MCF 10A (cell line): ENCODE data around the gene YBEY. TPM values are rescaled to one million over a fixed set of nuclear protein-coding genes. Genes with fewer than 3 reads are reported as not detected.
"Not testable (repeated sequence)": the region's sequence is repeated elsewhere in the genome, so short reads cannot be mapped to it uniquely, and the experiment has no call there.

Experiments used
- BruUV-seq: library from RNA; stranded (reverse); fragments of 400-500 nt; replicated peaks from 2 replicates; lab custom pipeline; 2021; lab: Mats Ljungman, UMichigan
- CTCF ChIA-PET: fragments of 300-600 bp; sonication (Branson Sonifier 250); formaldehyde crosslinking; extraction: SDS; loops from one replicate; lab custom pipeline; 2021; ENCODE audit warnings: antibody characterized with exemption, inconsistent platforms; lab: Yijun Ruan, JAX
- POLR2A ChIA-PET: fragments of 300-600, 350-650 bp; sonication (Branson Sonifier 250); formaldehyde crosslinking; extraction: SDS; loops from one replicate; lab custom pipeline; 2020; ENCODE audit warnings: antibody characterized with exemption, inconsistent platforms; lab: Yijun Ruan, JAX
- DNase-seq: peaks from one replicate; pipeline ENCODE4 v3.0.0-alpha.2; 2018; ENCODE audit not compliant: unreplicated experiment
- H3K27ac Mint-ChIP-seq: one replicate; pipeline ENCODE4 v1.8.0; 2022; ENCODE audit warnings: mild to moderate bottlenecking, low read depth, mixed read lengths; ENCODE audit not compliant: unreplicated experiment
- H3K27me3 Mint-ChIP-seq: one replicate; pipeline ENCODE4 v1.8.0; 2022; ENCODE audit warnings: mixed read lengths; ENCODE audit not compliant: insufficient read depth, unreplicated experiment
- H3K36me3 Mint-ChIP-seq: one replicate; pipeline ENCODE4 v1.8.0; 2022; ENCODE audit warnings: mild to moderate bottlenecking, moderate library complexity, mixed read lengths; ENCODE audit not compliant: insufficient read depth, unreplicated experiment
- H3K4me1 Mint-ChIP-seq: one replicate; pipeline ENCODE4 v1.8.0; 2022; ENCODE audit warnings: mixed read lengths; ENCODE audit not compliant: insufficient read depth, unreplicated experiment
- H3K4me3 Mint-ChIP-seq: one replicate; pipeline ENCODE4 v1.8.0; 2022; ENCODE audit warnings: mild to moderate bottlenecking, moderate library complexity, mixed read lengths; ENCODE audit not compliant: unreplicated experiment
- H3K9me3 Mint-ChIP-seq: one replicate; pipeline ENCODE4 v1.8.0; 2022; ENCODE audit warnings: mixed read lengths; ENCODE audit not compliant: unreplicated experiment
- CTCF ChIP-seq: fragments of 200-600 bp; IDR thresholded peaks from one replicate; pipeline ENCODE4 v1.8.0; 2022; ENCODE audit warnings: antibody characterized with exemption, mild to moderate bottlenecking; ENCODE audit not compliant: unreplicated experiment
- intact Hi-C: fragments of 100-400 bp; cut with micrococcal nuclease; formaldehyde crosslinking; loops from 2 replicates; pipeline ENCODE4 v1.14.1; 2022
- total RNA-seq: library from RNA; stranded (reverse); gene quantifications from 2 replicates; pipeline ENCODE4 v1.2.3, GENCODE V29; 2022

YBEY gene
- total RNA-seq, 1 experiment from 2014 or later: 26.7 TPM

- H3K36me3 Mint-ChIP-seq: peaks cover 36% of the 10 kb centered on the region
- no TSS peak for BruUV-seq
- intact Hi-C loops: no loop called here
- H3K27me3 Mint-ChIP-seq: no peaks in the 10 kb centered on the region
- ChIA-PET CTCF (no interaction called here), POLR2A (no interaction called here)
- no peak for TF ChIP-seq CTCF
- no peak overlapping the region for H3K27ac Mint-ChIP-seq
- H3K4me1 Mint-ChIP-seq: no peaks in the 10 kb centered on the region
- no peak overlapping the region for H3K4me3 Mint-ChIP-seq
- no peaks in the 10 kb centered on the region for H3K9me3 Mint-ChIP-seq
- DNase-seq: no peak
These were observed 18.3 kb downstream of the YBEY start for GRCh38 chr21:46304437-46304836.

- BruUV-seq: no TSS peak
- ChIA-PET CTCF (no interaction called here), POLR2A (no interaction called here)
- H3K4me1 Mint-ChIP-seq: no peaks in the 10 kb centered on the region
- no peak overlapping the region for H3K27ac Mint-ChIP-seq
- TF ChIP-seq CTCF: no peak
- no peak for DNase-seq
- no peak overlapping the region for H3K4me3 Mint-ChIP-seq
- H3K36me3 Mint-ChIP-seq: peaks cover 39% of the 10 kb centered on the region
- H3K9me3 Mint-ChIP-seq: no peaks in the 10 kb centered on the region
- intact Hi-C loops: no loop called here
- H3K27me3 Mint-ChIP-seq: no peaks in the 10 kb centered on the region
These were observed 18.8 kb downstream of the YBEY start for GRCh38 chr21:46304955-46305354.

GRCh38 chr21:46307625-46308024 is 21.5 kb downstream of the YBEY start:
- no peak for TF ChIP-seq CTCF
- intact Hi-C loops: no loop called here
- Mint-ChIP-seq H3K4me3 (no peak overlapping the region), H3K27me3 (no peaks in the 10 kb centered on the region), H3K9me3 (no peaks in the 10 kb centered on the region), H3K36me3 (peaks cover 30% of the 10 kb centered on the region), H3K27ac (no peak overlapping the region), H3K4me1 (no peaks in the 10 kb centered on the region)
- no peak for DNase-seq
- no TSS peak for BruUV-seq
- POLR2A ChIA-PET: no interaction called here
- CTCF ChIA-PET: no interaction called here

GRCh38 chr21:46308431-46308830 is 22.3 kb downstream of the YBEY start:
- no peak overlapping the region for H3K27ac Mint-ChIP-seq
- CTCF ChIA-PET: no interaction called here
- no peaks in the 10 kb centered on the region for H3K9me3 Mint-ChIP-seq
- no TSS peak for BruUV-seq
- POLR2A ChIA-PET: interaction anchor here (0.9 kb wide), 1 partner anchor 13 kb away, joined by 5 read pairs; no protein-coding TSS in a partner anchor
- no peak overlapping the region for H3K4me3 Mint-ChIP-seq
- H3K27me3 Mint-ChIP-seq: no peaks in the 10 kb centered on the region
- peaks cover 26% of the 10 kb centered on the region for H3K36me3 Mint-ChIP-seq
- DNase-seq: no peak
- no peaks in the 10 kb centered on the region for H3K4me1 Mint-ChIP-seq
- intact Hi-C loops: no loop called here
- no peak for TF ChIP-seq CTCF

GRCh38 chr21:46310260-46310659 is 24.1 kb downstream of the YBEY start:
- CTCF ChIA-PET, DNase-seq, H3K4me3 Mint-ChIP-seq, BruUV-seq, intact Hi-C loops, H3K27ac Mint-ChIP-seq, H3K27me3 Mint-ChIP-seq, H3K4me1 Mint-ChIP-seq, H3K9me3 Mint-ChIP-seq: not testable (repeated sequence)
- H3K36me3 Mint-ChIP-seq: peaks cover 13% of the 10 kb centered on the region
- POLR2A ChIA-PET: interaction anchor here (2.1 kb wide), 1 partner anchor 12 kb away, joined by 9 read pairs; no protein-coding TSS in a partner anchor
